Pancreas (tissue), 10 donors: ENCODE measurements around the gene RERGL. TPM values are rescaled to one million over a fixed set of nuclear protein-coding genes. Genes with fewer than 3 reads are reported as not detected.

Source experiments
- ATAC-seq, 4 donors: fragments of 200-7000 bp; cut with Tn5 transposase; one replicate each; pipeline versions ENCODE4 v1.8.0 to v1.9.1; 2020; ENCODE audit warnings: mild to moderate bottlenecking in 4 of 4, moderate library complexity in 4 of 4
- DNase-seq, 6 donors: peaks; one replicate each; pipeline ENCODE4 v3.0.0-alpha.2; 2020
- FAIRE-seq: peaks from 2 replicates; lab custom pipeline; 2012; peaks lifted over from hg19 to GRCh38; lab: Jason Lieb, UNC
- H3K27ac ChIP-seq, 4 donors: fragments of 200-600 bp; sonication (generic); 1 replicate in 3 of 4; 2 replicates in 1 of 4; pipeline versions ENCODE4 v1.5.0 to v1.8.0; 2020
- H3K27me3 ChIP-seq, 4 donors: fragments of 200-600 bp; one replicate each; pipeline ENCODE4 v1.8.0; 2021
- H3K36me3 ChIP-seq, 3 donors: fragments of 200-600 bp; sonication (generic) in 1 of 3; one replicate each; pipeline versions ENCODE4 v1.5.0 to v1.8.0; 2020 to 2021
- H3K4me1 ChIP-seq, 3 donors: fragments of 200-600 bp; one replicate each; pipeline ENCODE4 v1.8.0; 2021
- H3K4me3 ChIP-seq, 4 donors: fragments of 200-600 bp; sonication (generic) in 2 of 4; one replicate each; pipeline versions ENCODE4 v1.5.0 to v1.8.0; 2020 to 2021
- H3K9me3 ChIP-seq, 4 donors: fragments of 200-600 bp; one replicate each; pipeline ENCODE4 v1.8.0; 2021
- CTCF ChIP-seq, 4 donors: fragments of 200-600 bp; sonication (generic) in 3 of 4; IDR thresholded peaks; one replicate each; pipeline versions ENCODE4 v1.5.0 to v1.8.0; 2021; ENCODE audit warnings: antibody characterized with exemption in 4 of 4
- whole genome bisulfite sequencing, 2 donors: extraction: QIAGEN DNeasy Blood & Tissue Kit; methylation state at CpG; one replicate each; pipeline ENCODE4 v1.1.7; 2013; 5-methylcytosine and 5-hydroxymethylcytosine counted together
- intact Hi-C, 3 donors: fragments of 100-400 bp; cut with DNase I; formaldehyde crosslinking; loops; one replicate each; pipeline versions ENCODE4 v1.11.1 to v1.14.2; 2022
- polyA plus RNA-seq, 2 donors: library from polyadenylated mRNA; stranded (reverse); fragments of 200-250 nt; gene quantifications; one replicate each; pipeline ENCODE4 v1.2.3, GENCODE V29; 2013
- total RNA-seq, 6 donors: library from RNA; stranded (reverse); fragmentation: NEBNext Ultra II Directional in 4 of 6; extraction: Animal tissue kit (Norgen Biotek cat#: 25700) in 4 of 6; gene quantifications; one replicate each; pipeline versions ENCODE4 v1.2.1 to v1.2.4, GENCODE V29; 2021 to 2023
- donor health status: healthy with polysubstance abuse.
- donor health status: DM: no; HTN: no; CAD: no; lungs with moderate emphysema.
- donor health status: DM: no; HTN: no; CAD: no.
- donor health status: control.
- donor health status: control.
- donor health status: Bipolar disorder and iron deficiency.
- donor health status: DM: yes; HTN: yes; CAD: no.
- donor health status: DM: no; HTN: no; CAD: no.
- donor health status: DM: no; HTN: no; CAD: no.
- donor health status: DM: yes; HTN: yes; CAD: no.

RERGL gene
- total RNA-seq, result under 1 TPM in 5 of 6 donors, not detected in 1; 0.37 to 0.81 (median 0.67) TPM
- polyA plus RNA-seq, result 1 to 10 TPM; 3.3 to 7.7 TPM

GRCh38 chr12:18090093-18090492, at the start of gene RERGL:
Gene RERGL, minus strand, starts transcription at chr12:18090193. Its CDS starts 53 bp downstream, at chr12:18090140.
- ATAC-seq (no peak), DNase-seq (no peak), FAIRE-seq (no peak)
- no peak for TF ChIP-seq CTCF (IDR thresholded peaks at IDR 0.05)
- Histone ChIP-seq H3K4me1 (no peaks in the 10 kb centered on the region), H3K4me3 (no peak within 1 kb of the TSS), H3K36me3 (no peaks in the 10 kb centered on the region), H3K9me3 (no peaks in the 10 kb centered on the region), H3K27ac (no peak within 1 kb of the TSS), H3K27me3 (no peaks in the 10 kb centered on the region)
- intact Hi-C loops, result no loop called here
- WGBS, 2 donors, result 62 to 77% methylated on average over 1 of the region's 1 CpG

DNA sequence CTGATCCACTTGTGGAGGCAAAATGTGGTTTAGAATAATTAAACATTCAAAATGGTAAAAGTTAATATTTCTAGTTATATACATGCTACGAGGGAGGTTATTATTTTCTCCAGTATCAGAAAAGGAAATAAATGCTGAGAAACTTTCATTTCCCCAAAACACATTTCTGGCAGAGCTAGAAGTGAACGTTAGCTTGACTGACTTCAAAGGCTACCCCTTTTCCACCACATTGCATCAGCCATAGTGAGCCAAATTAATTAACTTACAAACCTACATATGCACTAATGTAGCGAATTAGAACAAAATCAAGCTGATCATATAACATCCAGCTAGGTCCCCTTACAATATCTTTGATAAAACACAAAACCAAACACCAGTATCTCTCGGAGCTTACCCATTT, 49.3 kb upstream of the RERGL start:
- DNase-seq (no peak), ATAC-seq (no peak), FAIRE-seq (no peak)
- no peak for TF ChIP-seq CTCF (IDR thresholded peaks at IDR 0.05)
- Histone ChIP-seq H3K4me1 (no peaks in the 10 kb centered on the region), H3K27ac (no peak overlapping the region), H3K4me3 (no peak overlapping the region), H3K27me3 (no peaks in the 10 kb centered on the region), H3K9me3 (no peaks in the 10 kb centered on the region), H3K36me3 (no peaks in the 10 kb centered on the region)
- intact Hi-C loops, result no loop called here
- 44 to 56% methylated on average over 4 of the region's 4 CpGs for WGBS, 2 donors

- Histone ChIP-seq H3K36me3 (no peaks in the 10 kb centered on the region), H3K4me1 (no peaks in the 10 kb centered on the region), H3K9me3 (no peaks in the 10 kb centered on the region), H3K27ac (no peak overlapping the region), H3K27me3 (no peaks in the 10 kb centered on the region), H3K4me3 (no peak overlapping the region)
- FAIRE-seq (no peak), ATAC-seq (no peak), DNase-seq (no peak)
- intact Hi-C loops, result no loop called here
- TF ChIP-seq CTCF (IDR thresholded peaks at IDR 0.05), result no peak
- WGBS, 2 donors, result 70 to 80% methylated on average over 8 of the region's 8 CpGs
These were observed 45.5 kb upstream of the RERGL start for GRCh38 chr12:18135509-18135908.

DNA sequence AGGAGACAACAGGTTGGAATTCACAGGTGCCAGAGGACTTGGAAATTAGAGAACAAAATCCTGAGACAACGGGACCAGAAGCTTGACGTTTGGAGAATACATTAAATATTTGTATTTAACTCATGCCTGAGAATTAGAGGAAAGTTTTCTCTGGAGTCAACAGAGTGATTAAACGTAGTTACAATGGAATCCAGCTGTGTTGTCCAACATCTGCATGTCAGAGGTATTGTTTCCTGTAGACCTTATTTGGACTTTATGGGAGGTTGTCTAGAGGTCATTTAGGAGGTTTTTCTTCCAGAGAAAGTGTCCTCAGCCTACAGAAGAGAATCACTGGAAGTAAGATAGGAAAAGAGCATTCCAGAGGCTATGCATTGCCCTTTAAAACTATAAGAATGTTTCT, 45.1 kb upstream of the RERGL start:
- WGBS, 2 donors, result 32 to 34% methylated on average over 3 of the region's 3 CpGs
- Histone ChIP-seq H3K9me3 (no peaks in the 10 kb centered on the region), H3K36me3 (no peaks in the 10 kb centered on the region), H3K4me3 (no peak overlapping the region), H3K27ac (no peak overlapping the region), H3K4me1 (no peaks in the 10 kb centered on the region), H3K27me3 (no peaks in the 10 kb centered on the region)
- FAIRE-seq, result no peak
- intact Hi-C loops, result no loop called here
- DNase-seq, result no peak
- no peak for TF ChIP-seq CTCF (IDR thresholded peaks at IDR 0.05)
- ATAC-seq, result no peak

DNA sequence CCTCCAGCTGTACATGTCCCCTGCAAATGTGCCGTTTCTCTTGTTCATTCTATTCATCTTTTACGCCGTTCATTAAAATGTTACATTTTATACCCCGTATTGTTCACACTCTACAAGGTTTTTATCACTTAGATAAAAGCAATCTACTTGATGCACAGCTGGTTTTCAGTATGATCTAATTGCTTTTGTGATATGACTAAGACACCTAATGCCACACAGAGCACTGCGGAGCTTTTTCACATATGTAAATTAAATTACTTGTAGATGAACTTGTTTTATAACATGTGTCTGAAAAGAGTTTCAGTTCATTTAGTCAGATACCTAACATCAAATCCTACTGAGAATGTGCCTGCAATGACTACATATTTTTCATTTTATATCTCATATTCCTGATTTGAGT, 40.9 kb upstream of the RERGL start:
- H3K27ac ChIP-seq, result no peak overlapping the region
- H3K4me1 ChIP-seq, result no peaks in the 10 kb centered on the region
- H3K36me3 ChIP-seq, result no peaks in the 10 kb centered on the region
- 70 to 81% methylated on average over 5 of the region's 5 CpGs for WGBS, 2 donors
- H3K4me3 ChIP-seq, result no peak overlapping the region
- ATAC-seq, result no peak
- FAIRE-seq, result no peak
- no peaks in the 10 kb centered on the region for H3K27me3 ChIP-seq
- H3K9me3 ChIP-seq, result no peaks in the 10 kb centered on the region
- intact Hi-C loops, result no loop called here
- no peak for DNase-seq
- TF ChIP-seq CTCF (IDR thresholded peaks at IDR 0.05), result no peak
